Neural cell (in vitro differentiated cells): Measurements from ENCODE around the gene DUSP22. TPM values are rescaled to one million over a fixed set of nuclear protein-coding genes. Genes with fewer than 3 reads are reported as not detected.

Source experiments
- H2AFZ ChIP-seq: fragments of 200-600, 300-800 bp; sonication (generic), shearing (Covaris generic); 2 replicates; pipeline ENCODE4 v1.6.0; 2014; ENCODE audit warnings: low read depth, mild to moderate bottlenecking, antibody characterized with exemption, low read length, moderate library complexity
- H3F3A ChIP-seq: fragments of 200-600 bp; shearing (Covaris generic); 2 replicates; pipeline ENCODE4 v1.6.1; 2016; ENCODE audit warnings: mild to moderate bottlenecking, moderate library complexity, mixed read lengths, antibody characterized with exemption, low read length; ENCODE audit not compliant: insufficient read depth, poor library complexity, severe bottlenecking
- H3K27ac ChIP-seq: fragments of 200-600, 300-800 bp; sonication (generic), shearing (Covaris generic); 2 replicates; pipeline ENCODE4 v1.5.1; 2014; ENCODE audit warnings: mild to moderate bottlenecking, low read length, moderate library complexity
- H3K27me3 ChIP-seq: fragments of 300-800, 200-600 bp; sonication (generic), shearing (Covaris generic); 2 replicates; pipeline ENCODE4 v1.6.0; 2014; ENCODE audit warnings: mild to moderate bottlenecking, low read depth, low read length, moderate library complexity; ENCODE audit not compliant: insufficient read depth
- H3K36me3 ChIP-seq: fragments of 300-800, 200-600 bp; sonication (generic), shearing (Covaris generic); 2 replicates; pipeline ENCODE4 v1.5.1; 2014; ENCODE audit warnings: mild to moderate bottlenecking, antibody characterized with exemption, low read length, moderate library complexity; ENCODE audit not compliant: insufficient read depth
- H3K4me2 ChIP-seq: fragments of 300-800, 200-600 bp; sonication (generic), shearing (Covaris generic); 2 replicates; pipeline ENCODE4 v1.6.0; 2014; ENCODE audit warnings: mild to moderate bottlenecking, low read length
- H3K4me3 ChIP-seq: fragments of 300-800, 200-600 bp; sonication (generic), shearing (Covaris generic); 2 replicates; pipeline ENCODE4 v1.5.1; 2014; ENCODE audit warnings: mild to moderate bottlenecking, low read length, moderate library complexity
- H3K79me2 ChIP-seq: fragments of 200-600 bp; shearing (Covaris generic); replicated peaks from 2 replicates; pipeline ENCODE4 v1.6.0; 2014; ENCODE audit warnings: mild to moderate bottlenecking, low read length, moderate library complexity; ENCODE audit not compliant: insufficient read depth
- H3K9ac ChIP-seq: fragments of 300-800, 200-600 bp; sonication (generic), shearing (Covaris generic); 2 replicates; pipeline ENCODE4 v1.6.1; 2016; ENCODE audit warnings: mild to moderate bottlenecking, low read length, mixed read lengths
- H3K9me2 ChIP-seq: fragments of 200-600 bp; shearing (Covaris generic); 2 replicates; pipeline ENCODE4 v1.6.1; 2016; ENCODE audit warnings: mild to moderate bottlenecking, low read length, mixed read lengths; ENCODE audit not compliant: insufficient read depth
- H3K9me3 ChIP-seq: fragments of 200-600, 300-800 bp; sonication (generic), shearing (Covaris generic); 2 replicates; pipeline ENCODE4 v1.6.1; 2016; ENCODE audit warnings: mild to moderate bottlenecking, mixed run types, low read length, moderate library complexity, mixed read lengths
- H4K20me1 ChIP-seq: fragments of 200-600 bp; shearing (Covaris generic); 2 replicates; pipeline ENCODE4 v1.6.1; 2016; ENCODE audit warnings: mild to moderate bottlenecking, mixed run types; ENCODE audit not compliant: insufficient read depth
- CTCF ChIP-seq: fragments of 450-650 bp; IDR thresholded peaks from 2 replicates; pipeline ENCODE4 v1.5.1; 2014; ENCODE audit warnings: antibody characterized with exemption, mild to moderate bottlenecking, moderate library complexity; ENCODE audit not compliant: poor library complexity, severe bottlenecking
- EP300 ChIP-seq: fragments of 450-650 bp; conservative IDR thresholded peaks from 2 replicates; pipeline ENCODE4 v1.6.1; 2014; ENCODE audit warnings: antibody characterized with exemption, mild to moderate bottlenecking, moderate library complexity; ENCODE audit not compliant: poor library complexity, severe bottlenecking
- EZH2 ChIP-seq: fragments of 200-600, 300-800 bp; shearing (Covaris generic), sonication (generic); IDR thresholded peaks from 2 replicates; pipeline ENCODE4 v1.6.1; 2014; ENCODE audit warnings: antibody characterized with exemption, low read length, borderline replicate concordance, mild to moderate bottlenecking; ENCODE audit not compliant: insufficient read depth, poor library complexity, severe bottlenecking
- MXI1 ChIP-seq: fragments of 450-650 bp; conservative IDR thresholded peaks from 2 replicates; pipeline ENCODE4 v1.6.1; 2014; ENCODE audit warnings: antibody characterized with exemption, mild to moderate bottlenecking; ENCODE audit not compliant: poor library complexity, severe bottlenecking
- POLR2AphosphoS5 ChIP-seq: IDR thresholded peaks from 2 replicates; pipeline ENCODE4 v1.6.1; 2012
- RAD21 ChIP-seq: fragments of 450-650 bp; conservative IDR thresholded peaks from 2 replicates; pipeline ENCODE4 v1.6.1; 2014; ENCODE audit warnings: antibody characterized with exemption, mild to moderate bottlenecking, moderate library complexity
- REST ChIP-seq: IDR thresholded peaks from 2 replicates; pipeline ENCODE4 v1.6.1; 2012; ENCODE audit warnings: borderline replicate concordance
- SMC3 ChIP-seq: fragments of 450-650 bp; conservative IDR thresholded peaks from 2 replicates; pipeline ENCODE4 v1.6.1; 2014; ENCODE audit warnings: antibody characterized with exemption, mild to moderate bottlenecking, moderate library complexity; ENCODE audit not compliant: poor library complexity
- TAF1 ChIP-seq: IDR thresholded peaks from 2 replicates; pipeline ENCODE4 v1.6.1; 2012; ENCODE audit warnings: low read depth
- polyA plus RNA-seq: library from polyadenylated mRNA; depleted of rRNA; stranded (reverse); fragments of >200 nt; gene quantifications from 2 replicates; pipeline ENCODE4 v1.2.3, GENCODE V29; 2014

The DUSP22 gene
- polyA plus RNA-seq, 1 donor from 2014 or later = 24.9 TPM

- Histone ChIP-seq H3K4me2 (peak overlapping the region; percentile 32), H4K20me1 (no peaks in the 10 kb centered on the region), H3K36me3 (no peaks in the 10 kb centered on the region), H3K79me2 (no peaks in the 10 kb centered on the region), H3K4me3 (peak overlapping the region; percentile 68), H3K9me2 (no peaks in the 10 kb centered on the region), H3K9ac (no peak overlapping the region), H3K9me3 (no peaks in the 10 kb centered on the region), H3K27me3 (no peaks in the 10 kb centered on the region), H3K27ac (no peak overlapping the region), H3F3A (no peaks in the 10 kb centered on the region), H2AFZ (no peak overlapping the region)
- TF ChIP-seq TAF1 = no peak
- no peak for TF ChIP-seq CTCF
- no peak for TF ChIP-seq REST
- TF ChIP-seq POLR2AphosphoS5 = no peak
- no peak for TF ChIP-seq SMC3
- no peak for TF ChIP-seq MXI1
- no peak for TF ChIP-seq RAD21
- TF ChIP-seq EP300 = no peak
- no peak for TF ChIP-seq EZH2
These were observed 1.2 kb downstream of the DUSP22 start for GRCh38 chr6:293193-294174.

- no peaks in the 10 kb centered on the region for H3F3A ChIP-seq
- H3K9me3 ChIP-seq = no peaks in the 10 kb centered on the region
- no peaks in the 10 kb centered on the region for H3K27me3 ChIP-seq
- H3K36me3 ChIP-seq = no peaks in the 10 kb centered on the region
- H3K9ac ChIP-seq = no peak overlapping the region
- no peak overlapping the region for H2AFZ ChIP-seq
- no peak for TF ChIP-seq CTCF
- no peak for TF ChIP-seq SMC3
- TF ChIP-seq RAD21 = no peak
- TF ChIP-seq MXI1 = no peak
- no peak for TF ChIP-seq EZH2
- no peak for TF ChIP-seq POLR2AphosphoS5
- no peak for TF ChIP-seq TAF1
- TF ChIP-seq REST = no peak
- no peak for TF ChIP-seq EP300
- no peaks in the 10 kb centered on the region for H3K9me2 ChIP-seq
- H3K4me3 ChIP-seq = no peak overlapping the region
- no peak overlapping the region for H3K4me2 ChIP-seq
- no peaks in the 10 kb centered on the region for H3K79me2 ChIP-seq
- H4K20me1 ChIP-seq = no peaks in the 10 kb centered on the region
- no peak overlapping the region for H3K27ac ChIP-seq
These were observed 2.6 kb downstream of the DUSP22 start for GRCh38 chr6:294656-295565.
